HCEC 1CT (cell line): ENCODE data around the gene MASP2.
"Not testable (repeated sequence)": the region's sequence is repeated elsewhere in the genome, so short reads cannot be mapped to it uniquely, and the experiment has no call there.

Experiments
- DNase-seq: peaks from one replicate; pipeline ENCODE4 v3.0.0-alpha.2; 2017

Gene MASP2

DNA sequence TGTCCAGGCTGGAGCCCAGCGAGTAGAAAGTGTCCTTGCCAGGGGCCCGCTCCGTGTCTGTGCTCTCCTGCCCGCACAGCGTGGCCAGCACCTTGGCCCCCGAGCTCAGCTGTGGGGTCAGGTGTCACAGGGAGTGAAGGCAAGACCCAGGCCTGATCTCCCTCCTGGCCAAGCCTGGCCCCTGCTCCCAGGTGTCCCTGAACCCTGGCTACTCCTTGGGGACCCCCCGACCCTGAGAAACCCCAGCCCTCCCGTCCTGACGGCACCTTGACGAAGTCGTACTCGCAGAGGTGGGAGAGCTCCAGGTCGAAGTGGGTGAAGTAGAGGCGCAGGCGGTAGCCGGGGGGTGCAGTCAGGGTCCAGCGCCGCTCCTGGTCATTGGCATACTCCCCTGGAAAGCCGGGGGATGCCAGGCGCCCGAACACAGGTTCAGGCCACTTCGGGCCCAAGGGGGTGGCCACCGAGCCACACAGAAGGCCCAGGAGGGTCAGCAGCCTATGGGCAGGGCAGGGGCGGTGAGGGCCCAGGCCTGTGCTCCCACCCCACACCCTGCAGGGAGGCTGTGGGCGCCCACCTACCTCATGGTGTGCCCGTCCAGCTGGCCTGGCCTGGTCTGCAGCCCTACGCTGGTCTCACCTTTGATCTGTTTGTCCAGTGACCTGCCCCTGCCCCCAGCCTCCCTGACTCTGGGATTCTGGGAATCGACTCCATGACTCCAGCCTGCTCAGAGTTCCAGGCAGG, at the start of gene MASP2:
MASP2 (minus strand) TSS at position 615 of the 741 bp plus-strand sequence; CDS start at position 583, 32 bp downstream.
- no peak for DNase-seq

DNA sequence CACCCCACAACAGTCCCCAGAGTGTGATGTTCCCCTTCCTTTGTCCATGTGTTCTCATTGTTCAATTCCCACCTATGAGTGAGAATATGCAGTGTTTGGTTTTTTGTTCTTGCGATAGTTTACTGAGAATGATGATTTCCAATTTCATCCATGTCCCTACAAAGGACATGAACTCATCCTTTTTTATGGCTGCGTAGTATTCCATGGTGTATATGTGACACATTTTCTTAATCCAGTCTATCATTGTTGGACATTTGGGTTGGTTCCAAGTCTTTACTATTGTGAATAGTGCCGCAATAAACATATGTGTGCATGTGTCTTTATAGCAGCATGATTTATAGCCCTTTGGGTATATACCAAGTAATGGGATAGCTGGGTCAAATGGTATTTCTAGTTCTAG, 36.7 kb upstream of the MASP2 start:
- DNase-seq, result not testable (repeated sequence)

DNA sequence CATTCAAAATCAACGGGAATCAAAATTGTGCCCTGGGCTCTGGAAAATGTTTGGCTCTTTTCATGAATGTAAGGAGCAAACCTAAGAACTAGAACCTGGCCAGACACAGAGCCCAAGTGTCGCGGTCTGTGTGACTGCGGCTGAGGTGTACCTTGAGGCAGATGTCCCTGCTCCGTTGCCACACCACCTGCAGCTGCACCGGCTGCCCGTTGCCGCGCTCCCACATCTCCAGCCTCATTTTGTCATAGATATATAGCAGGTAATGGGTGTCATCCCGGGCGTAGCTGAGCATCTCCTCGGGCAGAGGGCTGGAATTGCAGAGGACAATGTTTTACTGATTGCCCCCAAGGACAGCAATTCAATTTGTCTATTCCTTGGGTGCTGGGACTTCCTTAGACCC, 33.9 kb upstream of the MASP2 start:
- no peak for DNase-seq

DNA sequence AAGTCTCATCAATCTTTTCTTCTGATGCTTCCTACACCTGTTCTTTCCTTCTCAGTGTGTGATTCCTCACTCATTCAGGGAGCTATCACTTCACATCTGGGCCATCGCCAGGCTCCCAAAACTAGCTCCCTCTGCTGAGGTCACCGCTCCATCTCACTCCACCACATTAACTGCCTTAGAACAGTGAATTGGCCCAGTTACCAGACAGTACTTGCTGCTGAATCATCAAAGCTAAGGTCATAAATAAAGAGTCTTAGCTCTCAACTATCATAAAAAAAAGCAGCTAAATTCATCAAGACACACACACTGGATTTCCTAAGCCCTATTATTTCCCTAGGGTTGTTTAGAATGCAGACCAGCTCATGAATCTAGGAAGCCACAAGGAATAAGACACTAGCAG, 31.6 kb upstream of the MASP2 start:
- peak; percentile 40 for DNase-seq

- not testable (repeated sequence) for DNase-seq
These were observed 26.4 kb upstream of the MASP2 start for GRCh38 chr1:11073398-11073797.

- DNase-seq, result no peak
These were observed 25.3 kb upstream of the MASP2 start for GRCh38 chr1:11072216-11072917.

- no peak for DNase-seq
These were observed 24.6 kb upstream of the MASP2 start for GRCh38 chr1:11071463-11072215.

- no peak for DNase-seq
These were observed 23.8 kb upstream of the MASP2 start for GRCh38 chr1:11070876-11071275.

GRCh38 chr1:11068600-11069473, 21.8 kb upstream of the MASP2 start:
- DNase-seq, result no peak

DNA sequence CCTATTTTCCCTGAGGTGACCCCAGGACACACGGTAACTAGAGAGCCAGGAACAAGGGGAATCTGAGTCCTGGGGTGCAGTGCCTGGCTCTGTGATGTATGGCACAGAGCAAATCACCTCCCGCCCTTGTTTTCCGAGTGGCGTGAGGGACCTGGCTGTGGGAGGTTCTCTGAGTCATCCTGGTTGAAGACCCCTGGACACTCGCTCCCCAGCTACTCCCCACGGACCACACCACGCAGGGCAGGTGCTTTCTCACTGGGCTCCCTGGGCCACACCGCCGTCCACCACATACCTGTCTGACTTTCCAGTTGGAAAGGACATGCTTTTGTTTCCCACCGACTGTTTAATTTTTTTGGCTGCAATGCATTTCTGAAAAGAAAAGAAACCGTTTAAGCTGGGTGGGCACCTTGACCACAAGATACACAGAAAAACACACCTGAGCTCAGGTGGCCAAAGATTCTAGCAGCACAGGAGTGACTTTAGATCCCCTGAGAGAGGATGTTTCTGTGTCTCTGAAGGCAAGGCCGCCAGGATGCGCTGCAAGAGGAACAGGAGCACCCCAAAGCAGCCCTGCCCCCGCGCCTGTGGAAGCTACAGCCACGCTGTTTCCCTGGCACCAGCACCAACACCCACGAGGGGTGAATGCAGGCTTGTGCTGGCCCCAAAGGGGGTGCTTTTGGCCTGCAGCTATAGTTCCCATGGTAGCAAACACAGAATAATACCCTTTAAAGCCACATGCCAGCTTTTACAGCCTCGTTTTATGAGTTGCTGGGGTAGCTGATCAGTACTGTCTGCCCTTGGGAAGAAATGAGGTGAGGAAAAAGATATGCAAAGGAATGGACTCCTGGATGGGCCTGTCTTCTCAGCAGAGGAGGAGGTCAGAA, 20.9 kb upstream of the MASP2 start:
- DNase-seq, result no peak

GRCh38 chr1:11065796-11066195, 18.8 kb upstream of the MASP2 start:
- DNase-seq, result no peak

DNA sequence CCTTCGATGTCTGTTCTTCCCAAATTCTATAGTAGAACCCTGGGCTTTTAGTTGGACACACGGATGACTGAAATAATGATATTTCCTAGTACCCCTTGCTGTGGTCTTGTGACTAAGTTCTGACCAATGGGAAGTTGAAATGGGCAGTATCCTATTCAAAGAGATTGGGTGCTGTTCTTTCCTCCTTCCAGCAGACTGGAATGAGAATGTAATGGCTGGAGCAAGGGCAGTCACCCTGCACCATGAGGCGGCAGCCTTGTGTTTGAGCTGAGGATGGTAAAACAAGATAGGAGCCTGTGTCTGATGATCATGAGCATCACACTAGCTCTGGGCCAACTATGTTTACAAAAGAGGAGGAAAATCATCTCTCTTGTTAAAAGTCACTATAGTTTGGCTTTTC, 17.9 kb upstream of the MASP2 start:
- no peak for DNase-seq

- not testable (repeated sequence) for DNase-seq
These were observed 17.0 kb upstream of the MASP2 start for GRCh38 chr1:11063937-11064537.

GRCh38 chr1:11062965-11063401, 15.9 kb upstream of the MASP2 start:
- DNase-seq, result no peak

- no peak for DNase-seq
These were observed 14.8 kb upstream of the MASP2 start for GRCh38 chr1:11061652-11062365.

DNA sequence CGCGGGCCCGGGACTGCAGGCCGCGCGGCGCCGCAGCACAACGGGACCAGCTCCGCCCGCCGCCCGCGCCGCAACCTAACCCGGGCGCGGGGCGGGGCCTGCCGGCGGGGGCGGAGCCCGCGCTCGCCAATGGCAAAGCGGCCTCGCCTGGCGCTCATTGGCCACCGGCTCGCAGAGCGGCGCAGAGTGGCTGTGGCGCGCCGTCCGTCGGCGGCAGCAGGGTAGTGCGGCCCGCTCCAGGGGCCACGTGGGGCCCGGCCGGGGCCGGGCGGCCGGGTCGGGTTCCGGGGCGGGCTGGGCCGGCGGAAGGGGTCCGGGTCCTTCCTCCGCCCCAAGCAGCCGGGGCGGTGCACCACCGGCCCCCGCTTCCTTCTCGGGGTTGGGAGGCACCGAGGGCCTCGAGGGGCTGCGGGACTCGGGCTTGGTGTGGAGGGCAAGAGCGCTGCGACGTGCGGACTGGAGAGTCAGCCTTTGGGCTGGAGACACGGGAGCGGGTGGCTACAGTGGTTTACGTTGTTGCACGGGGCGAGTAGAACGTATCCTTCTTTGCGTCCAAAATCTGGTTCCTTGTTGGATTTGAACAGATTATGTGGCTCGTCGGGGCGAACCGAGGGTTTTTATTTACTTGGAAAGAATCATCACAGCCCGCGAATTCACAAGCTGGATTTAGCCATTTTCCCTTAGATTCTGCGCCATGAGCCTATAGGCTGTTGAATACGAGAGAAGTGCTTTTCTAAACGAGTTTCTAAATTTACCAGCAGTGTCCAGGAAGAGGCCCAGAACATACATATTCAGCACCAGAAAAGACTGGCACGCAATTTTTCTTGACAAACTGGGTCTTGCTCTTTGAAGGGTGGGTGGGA, 13.2 kb upstream of the MASP2 start, which contains the start of gene SRM:
SRM (minus strand) TSS at position 51 of the 863 bp plus-strand sequence. CDS start 75 bp downstream, outside the sequence.
- peak; percentile 92 for DNase-seq

DNA sequence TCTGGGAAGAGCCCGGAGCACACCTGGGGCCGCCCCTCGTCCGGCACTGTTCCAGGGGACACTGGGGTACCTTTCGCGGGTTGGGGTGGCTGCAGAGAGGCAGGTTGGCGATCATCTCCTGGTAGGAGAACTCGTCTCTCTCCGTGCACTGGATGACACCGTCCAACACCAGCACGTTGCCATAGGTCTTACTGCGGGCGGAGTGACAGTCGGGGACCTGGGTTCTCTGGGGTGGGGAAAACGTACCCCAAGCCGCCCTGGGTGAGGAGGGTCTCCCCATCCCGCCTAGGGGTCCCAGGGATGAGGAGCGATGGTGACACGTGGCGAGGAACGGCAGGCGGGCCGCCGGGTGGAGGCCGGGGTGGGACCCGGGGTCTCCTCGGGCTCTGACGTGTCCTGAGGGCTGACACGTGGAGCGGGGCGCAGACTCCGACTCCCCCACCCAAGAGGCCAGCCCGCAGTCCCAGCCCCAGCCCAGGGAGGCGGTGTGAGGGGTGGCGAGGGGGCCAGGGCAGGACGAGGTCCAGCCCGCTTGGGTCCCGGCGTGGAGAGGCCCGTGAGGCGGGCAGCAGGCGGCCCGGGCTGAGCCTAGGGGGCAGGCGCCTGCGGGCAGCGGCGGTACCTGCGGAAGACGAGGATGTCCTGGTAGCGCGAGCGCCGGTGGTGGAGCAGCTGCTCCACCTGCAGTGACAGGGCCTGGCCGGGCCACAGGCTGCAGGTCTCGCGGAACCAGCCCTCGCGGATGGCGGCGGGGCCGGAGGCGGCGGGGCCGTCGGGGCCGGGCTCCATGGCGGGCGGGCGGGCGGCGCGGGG, 12.3 kb upstream of the MASP2 start:
- DNase-seq, result no peak

DNA sequence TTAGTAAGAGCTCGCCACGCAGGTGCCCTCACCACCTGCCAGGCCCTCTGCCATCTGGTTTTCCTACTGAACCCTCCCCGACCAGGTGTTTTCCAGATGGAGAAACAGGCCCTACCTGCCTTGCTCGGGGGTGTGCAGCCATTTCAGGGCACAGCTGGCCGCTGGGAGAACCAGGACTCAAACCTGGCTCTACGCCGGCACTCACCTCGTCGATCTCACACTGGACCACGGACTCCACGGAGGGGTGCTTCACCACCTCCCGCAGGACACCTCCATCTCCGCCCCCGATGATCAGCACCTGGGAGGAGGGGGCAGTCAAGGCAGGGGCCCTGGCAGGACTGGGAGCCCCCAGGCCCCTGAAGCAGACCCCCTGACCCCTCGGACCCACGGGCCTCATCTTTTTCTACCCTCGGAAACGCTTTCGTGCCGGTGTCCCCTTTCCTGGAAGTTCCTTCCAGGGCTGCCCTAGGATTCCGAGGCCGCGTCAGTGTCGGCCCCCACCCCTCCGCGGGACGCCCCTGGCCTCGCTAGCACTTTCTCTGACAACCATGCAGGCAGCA, 11.6 kb upstream of the MASP2 start:
- no peak for DNase-seq
